ENCODE results near the gene RACK1. TPM values are rescaled to one million over a fixed set of nuclear protein-coding genes. Genes with fewer than 3 reads are reported as not detected.

RACK1 gene
- total and polyA plus RNA-seq, 2 of the 4 experiments (the other 2 are of a cell fraction) = 4,263 to 9,350 TPM

GRCh38 chr5:181207214-181207959 lies 36.3 kb downstream of the RACK1 start:
- H4K20me1 ChIP-seq (ENCODE audit: insufficient read depth, low read length) = no peaks in the 10 kb centered on the region
- peak; percentile 77 for ATAC-seq (ENCODE audit: low read depth)
- H2BK120ac ChIP-seq (ENCODE audit: low read depth, low read length) = no peak overlapping the region
- no peaks in the 10 kb centered on the region for H3K9me3 ChIP-seq (ENCODE audit: control insufficient read depth, insufficient read depth, low read length)
- H3K9me1 ChIP-seq (ENCODE audit: insufficient read depth, low read length) = 0 out of 2 replicates have a peak, but pooled peaks cover 6% of the 10 kb centered on the region
- intact Hi-C loops (cut with micrococcal nuclease) (loop anchor here (1.0 kb wide), 4 partner anchors 11 to 36 kb away; partner anchors contain the start of gene RACK1), in situ Hi-C loops (cut with MboI; ENCODE audit: low sequenced_read_pairs) (no loop called here), dilution Hi-C loops (cut with HindIII; ENCODE audit: low sequenced_read_pairs, unreplicated experiment) (no loop called here)
- peaks cover 4% of the 10 kb centered on the region; the same call in 1 of the 2 replicates for H3K4me1 ChIP-seq (ENCODE audit: control insufficient read depth, insufficient read depth, low read length)
- H2AK5ac ChIP-seq (ENCODE audit: low read depth, low read length) = peak overlapping the region; percentile 17; the same call in 1 of the 2 replicates
- H2BK15ac ChIP-seq (ENCODE audit: low read depth, low read length) = no peak overlapping the region
- TF ChIP-seq CEBPB (IDR thresholded peaks at IDR 0.05; ENCODE audit: low read depth, low read length) (0 out of 2 replicates have a peak, but pooled peaks have one; percentile 38), POLR2A (IDR thresholded peaks at IDR 0.05; ENCODE audit: low read depth, low read length) (no peak), ELK1 (IDR thresholded peaks at IDR 0.05; ENCODE audit: borderline replicate concordance, low read depth, low read length) (no peak), BHLHE40 (IDR thresholded peaks at IDR 0.05; ENCODE audit: low read depth, low read length) (peak; percentile 67), NFE2L2 (IDR thresholded peaks at IDR 0.05; ENCODE audit: low read depth, low read length) (no peak), RFX5 (IDR thresholded peaks at IDR 0.05; ENCODE audit: low read depth, low read length) (no peak), RCOR1 (IDR thresholded peaks at IDR 0.05; ENCODE audit: insufficient replicate concordance, low read length) (peak; percentile 19), FOS (IDR thresholded peaks at IDR 0.05; ENCODE audit: low read depth, low read length) (peak; percentile 92)
- H3K27ac ChIP-seq (ENCODE audit: insufficient read depth, low read length) = peak overlapping the region; percentile 42
- ChIA-PET CTCF (interaction anchor here (0.7 to 1.3 kb wide), 5 partner anchors 15 to 654 kb away, joined by 3 to 10 read pairs (median 4); no protein-coding TSS in a partner anchor), POLR2A (ENCODE audit: unreplicated experiment) (interaction anchor here (0.6 to 1.3 kb wide), 3 partner anchors 9 to 915 kb away, joined by 3 read pairs; partner anchors contain the start of gene TRIM41)
- H3K36me3 ChIP-seq (ENCODE audit: control insufficient read depth, insufficient read depth, low read length) = no peaks in the 10 kb centered on the region
- H4K91ac ChIP-seq (ENCODE audit: insufficient read depth, low read depth, low read length) = no peak overlapping the region; the same call in 1 of the 2 replicates
- peak overlapping the region; percentile 59 for H3K9ac ChIP-seq (ENCODE audit: low read depth, low read length)
- peak overlapping the region; percentile 94 for H3K4me2 ChIP-seq (ENCODE audit: low read depth, low read length)
- H3K14ac ChIP-seq (replicated peaks; ENCODE audit: low read depth, low read length) = peak overlapping the region; percentile 27
- no peaks in the 10 kb centered on the region; the same call in 1 of the 2 replicates for H3K27me3 ChIP-seq (ENCODE audit: control insufficient read depth, insufficient read depth, low read length)
- no peak overlapping the region for H2BK20ac ChIP-seq (ENCODE audit: low read depth, low read length)
- H3K56ac ChIP-seq (ENCODE audit: extremely low read depth, insufficient read depth, low read length) = peak overlapping the region; percentile 56
- peak overlapping the region; percentile 92 for H2AFZ ChIP-seq (replicated peaks; ENCODE audit: low read length, poor library complexity)
- peak overlapping the region; percentile 48 for H2BK5ac ChIP-seq (ENCODE audit: low read depth, low read length, poor library complexity, severe bottlenecking)
- no CpG with 5 or more reads among the region's 36 CpGs for WGBS, 2 experiments (ENCODE audit: extremely low coverage in 2 of 2, insufficient read length in 1 of 2)
- peak overlapping the region; percentile 95 for H2AK9ac ChIP-seq (replicated peaks; ENCODE audit: low read depth, low read length, poor library complexity)
- H4K8ac ChIP-seq (ENCODE audit: low read depth in 2 of 2, low read length in 2 of 2) = peak overlapping the region in 1 of 2 experiments; percentile 33; a peak in 1 of 4 replicates
- no TSS peak for BruUV-seq (replicated peaks)
- no peak overlapping the region for H3K23ac ChIP-seq (ENCODE audit: low read depth, low read length)
- peak overlapping the region; percentile 72 for H3K4me3 ChIP-seq (ENCODE audit: insufficient read depth, low read depth, low read length)
- no peak overlapping the region for H3K18ac ChIP-seq (ENCODE audit: low read depth, low read length)
- DNase-seq = peak; percentile 93
- H3K4ac ChIP-seq (ENCODE audit: low read depth, low read length) = 0 out of 2 replicates have a peak overlapping the region, but pooled peaks have one; percentile 9
- no peaks in the 10 kb centered on the region for H3K79me1 ChIP-seq (ENCODE audit: low read depth in 1 of 2, low read length in 2 of 2)
- H4K5ac ChIP-seq (ENCODE audit: low read depth, low read length) = no peak overlapping the region
